K562 (cell line): Measurements from ENCODE around the gene TMOD2.

Experiments used
- ARNT ChIP-seq, 2 experiments: fragments of 450-650 bp; IDR thresholded peaks; 2 replicates each; pipeline ENCODE4 v1.6.1; 2016; ENCODE audit warnings: mild to moderate bottlenecking in 1 of 2
- EHMT2 ChIP-seq: fragments of 450-650 bp; IDR thresholded peaks from 2 replicates; pipeline ENCODE4 v1.6.1; 2018; ENCODE audit warnings: antibody characterized with exemption
- EP300 ChIP-seq: IDR thresholded peaks from 2 replicates; pipeline ENCODE4 v1.6.1; 2012; ENCODE audit warnings: low read length, improper control_type of control experiment
- HNRNPH1 ChIP-seq: fragments of 200-400 bp; formaldehyde crosslinking; optimal IDR thresholded peaks from 2 replicates; pipeline ENCODE3; 2017; ENCODE audit warnings: low read depth, mild to moderate bottlenecking, low read length, moderate library complexity
- ILF3 ChIP-seq: fragments of 450-650 bp; IDR thresholded peaks from 2 replicates; pipeline ENCODE4 v1.6.1; 2018; ENCODE audit warnings: antibody characterized with exemption, mild to moderate bottlenecking, moderate library complexity, borderline replicate concordance
- JUND ChIP-seq, 2 experiments: IDR thresholded peaks; 2 replicates in 1 of 2; 3 replicates in 1 of 2; pipeline ENCODE4 v1.6.1; 2011; ENCODE audit warnings: borderline replicate concordance in 2 of 2, low read depth in 2 of 2, low read length in 2 of 2, improper control_type of control experiment in 1 of 2, missing biosample characterization in 1 of 2, missing genetic modification characterization in 1 of 2, missing genetic modification reagents in 1 of 2
- MAX ChIP-seq: sonication (generic); formaldehyde crosslinking; IDR thresholded peaks from 2 replicates; pipeline ENCODE4 v1.9.0; 2022; ENCODE audit warnings: mild to moderate bottlenecking, missing genetic modification reagents
- MXD1 ChIP-seq: fragments of 250-450 bp; sonication (Bioruptor Pico); IDR thresholded peaks from 2 replicates; pipeline ENCODE4 v1.8.0; 2021; ENCODE audit warnings: borderline replicate concordance, mild to moderate bottlenecking, moderate library complexity; ENCODE audit not compliant: poor library complexity, severe bottlenecking
- SP1 ChIP-seq: sonication (generic); formaldehyde crosslinking; IDR thresholded peaks from 2 replicates; pipeline ENCODE4 v1.8.1; 2022; ENCODE audit warnings: mild to moderate bottlenecking, missing genetic modification reagents
- TF ChIP-seq, protein P1 (sequence below): fragments of 450-650 bp; conservative IDR thresholded peaks from 2 replicates; pipeline ENCODE4 v1.6.1; 2016; ENCODE audit warnings: missing genetic modification characterization, low read depth, mild to moderate bottlenecking, missing compliant biosample characterization, moderate library complexity
- TF ChIP-seq, protein P2 (sequence below), 2 experiments: IDR thresholded peaks; 2 replicates each; pipeline ENCODE4 v1.6.1; 2011; ENCODE audit warnings: borderline replicate concordance in 1 of 2, control low read depth in 1 of 2, low read depth in 1 of 2, low read length in 1 of 2, mild to moderate bottlenecking in 1 of 2, mixed read lengths in 1 of 2, moderate library complexity in 1 of 2; ENCODE audit not compliant: insufficient read depth in 1 of 2, insufficient read length in 1 of 2, poor library complexity in 1 of 2, severe bottlenecking in 1 of 2; ENCODE audit errors: extremely low read depth in 1 of 2
- TF ChIP-seq, protein P3 (sequence below): sonication (generic); formaldehyde crosslinking; IDR thresholded peaks from 2 replicates; pipeline ENCODE4 v1.8.1; 2023; ENCODE audit warnings: mild to moderate bottlenecking, missing genetic modification reagents

GRCh38 chr15:51718219-51718618 lies 33.2 kb upstream of the TMOD2 start:
- TF ChIP-seq, protein P1, sequence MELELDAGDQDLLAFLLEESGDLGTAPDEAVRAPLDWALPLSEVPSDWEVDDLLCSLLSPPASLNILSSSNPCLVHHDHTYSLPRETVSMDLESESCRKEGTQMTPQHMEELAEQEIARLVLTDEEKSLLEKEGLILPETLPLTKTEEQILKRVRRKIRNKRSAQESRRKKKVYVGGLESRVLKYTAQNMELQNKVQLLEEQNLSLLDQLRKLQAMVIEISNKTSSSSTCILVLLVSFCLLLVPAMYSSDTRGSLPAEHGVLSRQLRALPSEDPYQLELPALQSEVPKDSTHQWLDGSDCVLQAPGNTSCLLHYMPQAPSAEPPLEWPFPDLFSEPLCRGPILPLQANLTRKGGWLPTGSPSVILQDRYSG, result no peak
- TF ChIP-seq ILF3, result no peak
- TF ChIP-seq MAX (CRISPR knock-in tag), result no peak
- no peak for TF ChIP-seq JUND (IDR thresholded peaks at IDR 0.05; ENCODE audit: borderline replicate concordance, low read depth, low read length)
- no peak for TF ChIP-seq JUND (tag; IDR thresholded peaks at IDR 0.05; ENCODE audit: borderline replicate concordance, low read depth, low read length)
- no peak for TF ChIP-seq SP1
- TF ChIP-seq HNRNPH1, result no peak
- no peak for TF ChIP-seq MXD1 (CRISPR knock-in tag)
- TF ChIP-seq EP300, result no peak
- no peak for TF ChIP-seq ARNT (IDR thresholded peaks at IDR 0.05)
- TF ChIP-seq EHMT2, result no peak
- TF ChIP-seq, protein P2, sequence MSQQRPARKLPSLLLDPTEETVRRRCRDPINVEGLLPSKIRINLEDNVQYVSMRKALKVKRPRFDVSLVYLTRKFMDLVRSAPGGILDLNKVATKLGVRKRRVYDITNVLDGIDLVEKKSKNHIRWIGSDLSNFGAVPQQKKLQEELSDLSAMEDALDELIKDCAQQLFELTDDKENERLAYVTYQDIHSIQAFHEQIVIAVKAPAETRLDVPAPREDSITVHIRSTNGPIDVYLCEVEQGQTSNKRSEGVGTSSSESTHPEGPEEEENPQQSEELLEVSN (IDR thresholded peaks at IDR 0.05; ENCODE audit: borderline replicate concordance in 1 of 2, extremely low read depth in 1 of 2, insufficient read depth in 1 of 2, insufficient read length in 1 of 2, low read depth in 1 of 2, low read length in 1 of 2, poor library complexity in 1 of 2, severe bottlenecking in 1 of 2), result no peak
- TF ChIP-seq, protein P3, sequence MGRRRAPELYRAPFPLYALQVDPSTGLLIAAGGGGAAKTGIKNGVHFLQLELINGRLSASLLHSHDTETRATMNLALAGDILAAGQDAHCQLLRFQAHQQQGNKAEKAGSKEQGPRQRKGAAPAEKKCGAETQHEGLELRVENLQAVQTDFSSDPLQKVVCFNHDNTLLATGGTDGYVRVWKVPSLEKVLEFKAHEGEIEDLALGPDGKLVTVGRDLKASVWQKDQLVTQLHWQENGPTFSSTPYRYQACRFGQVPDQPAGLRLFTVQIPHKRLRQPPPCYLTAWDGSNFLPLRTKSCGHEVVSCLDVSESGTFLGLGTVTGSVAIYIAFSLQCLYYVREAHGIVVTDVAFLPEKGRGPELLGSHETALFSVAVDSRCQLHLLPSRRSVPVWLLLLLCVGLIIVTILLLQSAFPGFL, result no peak
